NCI-H2107 (cell line): ENCODE results near the gene ARHGDIB.
A peak's percentile ranks its signal among the peaks of the same experiment; 100 is the strongest.

Experiments
- DNase-seq: peaks from one replicate; lab custom pipeline; 2025; lab: John Stamatoyannopoulos, UW

ARHGDIB gene

GRCh38 chr12:14956024-14956891 is 5.1 kb downstream of the ARHGDIB start:
- no peak for DNase-seq

- peak; percentile 56 for DNase-seq
These were observed 7.1 kb downstream of the ARHGDIB start for GRCh38 chr12:14954269-14954668.

DNA sequence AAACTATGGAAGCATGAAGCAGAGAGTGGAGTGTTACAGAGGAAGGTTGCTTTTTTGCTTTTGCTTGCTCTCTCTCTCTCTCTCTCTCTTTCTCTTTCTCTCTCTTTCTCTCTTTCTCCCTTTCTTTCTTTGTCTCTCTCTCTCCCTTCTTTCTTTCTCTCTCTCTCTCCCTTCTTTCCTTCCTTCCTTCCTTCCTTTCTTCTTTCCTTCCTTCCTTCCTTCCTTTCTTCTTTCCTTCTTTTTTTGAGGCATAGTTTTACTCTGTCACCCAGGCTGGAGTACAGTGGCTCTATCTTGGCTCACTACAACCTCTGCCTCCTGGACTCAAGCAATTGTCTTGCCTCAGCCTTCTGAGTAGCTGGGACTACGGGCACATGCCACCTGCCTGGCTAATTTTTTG is 7.6 kb downstream of the ARHGDIB start:
- DNase-seq, result no peak

DNA sequence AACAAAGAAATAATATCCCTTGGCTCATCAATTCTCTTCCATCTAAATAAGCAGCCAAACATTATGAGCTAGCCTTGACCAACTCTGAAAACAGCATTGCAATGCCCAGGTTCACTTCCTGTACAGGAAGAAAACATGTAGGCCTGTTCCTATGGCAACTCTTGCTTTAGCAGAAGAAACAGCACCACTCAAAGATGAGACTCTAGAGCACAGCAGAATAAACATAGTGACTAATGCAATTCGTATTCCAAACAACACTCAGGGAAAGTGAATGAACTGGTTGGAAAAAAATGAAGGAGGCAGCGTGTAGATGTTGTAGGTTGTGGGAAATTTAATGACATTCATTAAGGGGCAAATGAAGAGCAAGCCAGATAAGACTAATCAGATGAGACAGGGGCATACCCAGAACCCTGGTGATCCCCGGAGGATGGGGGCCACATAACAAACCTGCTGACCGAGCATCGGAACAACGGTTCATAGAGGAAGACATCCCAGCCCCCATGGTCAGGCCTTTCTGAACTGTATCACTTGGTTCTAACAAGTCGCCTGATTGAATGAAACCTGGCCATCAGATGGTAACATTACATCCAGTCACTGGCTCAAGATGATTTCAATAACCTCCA is 9.0 kb downstream of the ARHGDIB start:
- no peak for DNase-seq

GRCh38 chr12:14951851-14952250 is 9.6 kb downstream of the ARHGDIB start:
- no peak for DNase-seq

- DNase-seq, result no peak
These were observed 10.2 kb downstream of the ARHGDIB start for GRCh38 chr12:14950982-14951746.

DNA sequence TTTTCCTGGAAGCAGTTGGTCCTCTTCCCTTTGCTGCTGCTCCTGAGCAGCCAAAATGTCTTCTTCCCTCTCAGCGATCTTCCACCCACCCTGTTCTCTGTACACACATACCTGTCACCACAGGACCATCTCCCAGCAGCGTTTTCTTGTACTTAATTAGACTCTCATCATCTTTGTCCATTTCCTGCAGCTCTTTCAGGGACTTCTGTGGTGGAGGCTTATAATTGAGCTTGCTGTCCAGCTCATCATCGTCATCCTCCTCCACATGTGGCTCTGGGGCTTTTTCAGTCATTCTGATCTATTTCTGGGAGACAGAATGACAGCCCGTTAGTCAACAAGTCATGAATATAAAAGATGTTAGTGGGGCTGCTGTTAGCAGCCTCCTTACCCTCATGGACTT is 11.0 kb downstream of the ARHGDIB start:
- DNase-seq, result no peak

GRCh38 chr12:14949631-14950030 is 11.8 kb downstream of the ARHGDIB start:
- DNase-seq, result no peak

- no peak for DNase-seq
These were observed 12.7 kb downstream of the ARHGDIB start for GRCh38 chr12:14948672-14949071.

- no peak for DNase-seq
These were observed 14.5 kb downstream of the ARHGDIB start for GRCh38 chr12:14946861-14947260.

GRCh38 chr12:14946162-14946561 is 15.2 kb downstream of the ARHGDIB start:
- no peak for DNase-seq

GRCh38 chr12:14942196-14942931 is 19.0 kb downstream of the ARHGDIB start:
- DNase-seq, result no peak

GRCh38 chr12:14941369-14941768 is 20.0 kb downstream of the ARHGDIB start:
- no peak for DNase-seq

DNA sequence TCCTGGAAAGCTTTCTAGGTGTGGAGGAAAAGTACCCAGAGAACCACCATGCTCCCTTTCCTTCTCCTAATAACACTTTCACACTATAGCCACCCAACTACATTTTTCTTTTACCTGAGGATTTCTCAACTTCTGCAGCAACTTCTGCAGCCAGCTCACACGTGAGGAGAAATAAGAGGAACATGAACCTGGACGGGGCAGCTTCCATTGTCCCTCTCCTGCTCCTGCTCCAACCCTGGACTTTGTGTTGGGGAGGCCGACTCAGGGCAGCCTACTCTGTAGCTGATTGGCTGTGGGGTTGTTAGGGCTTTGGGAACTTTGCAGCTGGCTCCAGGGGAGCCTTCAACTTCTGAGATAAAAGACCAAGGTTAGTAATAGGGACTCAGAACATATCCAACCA is 23.1 kb downstream of the ARHGDIB start, which contains the start of gene ERP27:
Gene ERP27 (minus strand): TSS at position 237 of the 400 bp plus-strand sequence. CDS start 29 bp downstream, at position 208.
- no peak for DNase-seq

GRCh38 chr12:14937689-14938088 is 23.7 kb downstream of the ARHGDIB start:
- no peak for DNase-seq

GRCh38 chr12:14937014-14937413 is 24.4 kb downstream of the ARHGDIB start:
- DNase-seq, result no peak

- DNase-seq, result no peak
These were observed 25.1 kb downstream of the ARHGDIB start for GRCh38 chr12:14936224-14936861.

DNA sequence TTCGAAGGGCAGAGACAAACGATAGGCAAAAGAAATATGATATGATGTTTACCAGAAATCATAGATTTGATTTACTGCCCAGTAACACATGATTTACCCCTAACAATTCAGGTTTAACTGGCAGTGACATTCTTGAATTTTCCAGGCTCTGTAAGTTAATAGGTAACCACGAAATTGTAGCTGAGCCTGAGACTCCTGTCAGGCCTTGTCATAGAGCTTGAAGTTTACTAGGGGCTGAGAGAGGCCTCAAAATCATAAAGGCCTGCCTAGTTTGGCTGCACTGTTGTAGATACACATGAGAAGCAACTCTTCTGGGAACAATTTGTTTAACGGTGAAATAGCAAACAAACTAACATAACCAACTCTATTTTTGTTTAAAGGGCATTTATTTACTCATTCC is 26.4 kb downstream of the ARHGDIB start:
- DNase-seq, result no peak

- DNase-seq, result no peak
These were observed 26.9 kb downstream of the ARHGDIB start for GRCh38 chr12:14934511-14934910.

- no peak for DNase-seq
These were observed 29.4 kb downstream of the ARHGDIB start for GRCh38 chr12:14931791-14932560.

DNA sequence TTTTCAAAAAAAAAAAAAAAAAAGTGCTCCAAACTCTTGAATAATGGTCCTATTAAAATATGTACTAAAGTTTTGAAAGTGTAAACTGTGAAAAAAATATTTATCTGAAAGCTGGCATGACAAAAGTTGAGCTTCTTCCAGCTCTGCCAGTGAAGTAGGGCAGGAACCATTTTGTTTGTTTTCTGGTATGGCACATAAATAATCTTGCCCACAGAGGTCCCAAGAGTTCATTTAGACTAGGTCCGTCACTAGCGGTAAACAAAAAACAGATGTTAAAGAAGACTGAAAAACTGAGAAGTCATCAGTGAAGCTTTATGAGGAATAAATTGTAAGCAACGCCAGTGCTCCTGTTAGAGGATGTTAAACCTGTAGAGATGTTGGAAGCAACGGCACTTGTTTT is 30.0 kb downstream of the ARHGDIB start:
- DNase-seq, result no peak
